Measurements from ENCODE around the gene PASK. TPM values are rescaled to one million over a fixed set of nuclear protein-coding genes. Genes with fewer than 3 reads are reported as not detected.

Gene PASK
- total RNA-seq, 2 experiments from 2014 or later = 62.9 to 88.1 TPM

DNA sequence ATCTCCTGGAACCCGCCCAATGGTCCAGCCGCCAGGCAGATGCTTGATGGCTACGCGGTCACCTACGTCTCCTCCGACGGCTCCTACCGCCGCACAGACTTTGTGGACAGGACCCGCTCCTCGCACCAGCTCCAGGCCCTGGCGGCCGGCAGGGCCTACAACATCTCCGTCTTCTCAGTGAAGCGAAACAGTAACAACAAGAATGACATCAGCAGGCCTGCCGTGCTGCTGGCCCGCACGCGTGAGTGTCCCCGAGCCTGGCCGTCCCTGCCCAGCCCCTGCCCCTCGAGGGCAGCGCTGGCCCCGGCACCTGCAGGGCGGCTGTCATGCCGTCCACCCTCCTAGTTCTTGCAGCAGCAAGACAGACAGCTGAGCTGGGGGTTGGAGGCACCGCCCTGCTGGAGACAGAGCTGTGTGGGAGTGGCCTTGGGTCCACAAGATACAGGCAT is 83.9 kb downstream of the PASK start:
- POLR2A ChIA-PET = no interaction called here
- no peaks in the 10 kb centered on the region for H3K4me1 Mint-ChIP-seq
- no peaks in the 10 kb centered on the region for H3K27me3 Mint-ChIP-seq
- CTCF ChIA-PET = interaction anchor here (0.6 kb wide), 1 partner anchor 626 kb away, joined by 3 read pairs; no protein-coding TSS in a partner anchor
- no peak overlapping the region for H3K27ac Mint-ChIP-seq
- DNase-seq (no peak), ATAC-seq (no peak)
- intact Hi-C loops (cut with DNase I, micrococcal nuclease) = no loop called here
- no peaks in the 10 kb centered on the region for H3K36me3 Mint-ChIP-seq (ENCODE audit: low read depth)
- no peaks in the 10 kb centered on the region for H3K9me3 Mint-ChIP-seq (ENCODE audit: low read depth)
- no peak overlapping the region for H3K4me3 Mint-ChIP-seq

DNA sequence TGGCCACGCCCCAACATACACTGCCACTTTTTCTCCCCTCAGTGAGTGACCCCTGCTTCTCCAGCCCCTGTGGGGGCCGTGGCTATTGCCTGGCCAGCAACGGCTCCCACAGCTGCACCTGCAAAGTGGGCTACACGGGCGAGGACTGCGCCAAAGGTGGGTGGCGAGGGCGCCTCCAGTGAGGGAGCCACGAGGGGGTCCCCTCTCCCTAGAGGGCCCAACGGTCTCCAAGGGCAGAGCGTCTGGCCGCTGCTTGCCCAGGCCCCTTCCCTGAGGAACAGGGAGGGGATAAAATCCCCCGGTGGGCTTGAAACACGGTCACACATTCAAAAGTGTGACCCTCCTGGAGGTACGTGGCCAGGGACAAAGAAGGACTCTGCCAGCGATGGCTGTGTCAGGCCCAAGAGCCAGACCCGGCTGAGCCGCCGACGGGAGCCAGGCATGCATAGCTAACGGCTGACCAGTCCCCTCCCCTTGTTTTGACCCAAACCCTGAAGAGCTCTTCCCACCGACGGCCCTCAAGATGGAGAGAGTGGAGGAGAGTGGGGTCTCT is 84.4 kb downstream of the PASK start:
- no peaks in the 10 kb centered on the region for H3K4me1 Mint-ChIP-seq
- intact Hi-C loops (cut with DNase I, micrococcal nuclease) = no loop called here

DNA sequence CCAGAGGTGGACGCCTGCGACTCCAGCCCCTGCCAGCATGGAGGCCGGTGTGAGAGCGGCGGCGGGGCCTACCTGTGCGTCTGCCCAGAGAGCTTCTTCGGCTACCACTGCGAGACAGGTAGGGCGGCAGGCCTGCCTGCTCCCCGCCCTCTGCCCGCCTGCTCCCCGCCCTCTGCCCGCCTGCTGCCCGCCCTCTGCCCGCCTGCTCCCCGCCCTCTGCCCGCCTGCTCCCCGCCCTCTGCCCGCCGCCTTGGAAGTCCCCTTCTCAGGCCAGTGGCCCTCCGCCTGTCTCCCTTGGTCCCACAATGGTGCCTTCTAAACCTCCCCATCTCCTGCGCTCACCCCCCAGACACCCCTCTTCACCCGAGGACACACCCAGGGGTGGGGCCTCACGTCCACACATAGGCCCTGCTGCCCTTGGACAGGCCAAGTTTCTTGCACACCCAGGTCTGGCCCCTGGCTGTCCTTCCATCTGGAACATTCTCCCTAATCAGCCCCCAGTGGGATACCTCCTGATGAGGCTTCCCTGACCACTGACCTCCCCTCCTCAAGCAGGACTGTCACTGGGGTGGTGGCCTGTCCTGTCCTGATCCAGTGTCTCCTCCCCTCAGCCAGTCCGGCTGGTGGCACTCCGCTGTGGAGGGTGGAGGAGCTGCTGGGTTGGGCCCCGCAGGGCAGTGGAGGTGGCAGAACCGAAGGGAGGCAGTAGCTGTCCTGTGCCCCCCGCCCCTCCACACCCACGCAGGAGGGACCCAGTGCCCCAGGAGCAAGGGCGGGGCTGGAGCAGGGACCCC is 85.1 kb downstream of the PASK start:
- H3K27ac Mint-ChIP-seq = no peak overlapping the region
- CTCF ChIA-PET = no interaction called here
- intact Hi-C loops (cut with DNase I, micrococcal nuclease) = no loop called here
- ATAC-seq (peak; percentile 78), DNase-seq (peak; percentile 63)
- no peak overlapping the region for H3K4me3 Mint-ChIP-seq
- H3K36me3 Mint-ChIP-seq (ENCODE audit: low read depth) = no peaks in the 10 kb centered on the region
- no peaks in the 10 kb centered on the region for H3K9me3 Mint-ChIP-seq (ENCODE audit: low read depth)
- H3K4me1 Mint-ChIP-seq = no peaks in the 10 kb centered on the region
- H3K27me3 Mint-ChIP-seq = no peaks in the 10 kb centered on the region
- POLR2A ChIA-PET = no interaction called here

More for the DNA sequence above, 84.4 kb downstream of the PASK start:
- Mint-ChIP-seq H3K27me3 (no peaks in the 10 kb centered on the region), H3K36me3 (ENCODE audit: low read depth) (no peaks in the 10 kb centered on the region), H3K27ac (no peak overlapping the region), H3K4me3 (no peak overlapping the region), H3K9me3 (ENCODE audit: low read depth) (no peaks in the 10 kb centered on the region)
- ATAC-seq = no peak
- ChIA-PET CTCF (no interaction called here), POLR2A (no interaction called here)
- no peak for DNase-seq

DNA sequence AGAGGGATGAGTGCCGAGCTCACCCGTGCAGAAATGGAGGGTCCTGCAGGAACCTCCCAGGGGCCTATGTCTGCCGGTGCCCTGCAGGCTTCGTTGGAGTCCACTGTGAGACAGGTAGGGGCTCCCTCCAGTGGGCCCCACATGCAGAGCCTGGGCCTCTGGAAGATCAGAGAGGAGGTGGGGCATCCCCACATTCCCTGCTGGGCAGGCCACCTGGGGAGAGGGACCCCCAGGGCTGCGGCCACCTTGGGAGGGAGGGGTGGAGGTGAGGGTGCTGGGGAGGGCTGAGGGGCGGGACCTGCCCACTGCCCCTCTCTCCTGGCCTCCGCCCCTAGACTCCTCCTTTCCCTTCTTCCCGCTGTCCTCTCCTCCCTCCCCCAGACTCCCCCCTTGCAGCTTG is 85.7 kb downstream of the PASK start:
- no peak overlapping the region for H3K27ac Mint-ChIP-seq
- ChIA-PET CTCF (no interaction called here), POLR2A (no interaction called here)
- H3K27me3 Mint-ChIP-seq = no peaks in the 10 kb centered on the region
- intact Hi-C loops (cut with DNase I, micrococcal nuclease) = no loop called here
- ATAC-seq (no peak), DNase-seq (no peak)
- no peaks in the 10 kb centered on the region for H3K36me3 Mint-ChIP-seq (ENCODE audit: low read depth)
- no peak overlapping the region for H3K4me3 Mint-ChIP-seq
- no peaks in the 10 kb centered on the region for H3K4me1 Mint-ChIP-seq
- H3K9me3 Mint-ChIP-seq (ENCODE audit: low read depth) = no peaks in the 10 kb centered on the region

DNA sequence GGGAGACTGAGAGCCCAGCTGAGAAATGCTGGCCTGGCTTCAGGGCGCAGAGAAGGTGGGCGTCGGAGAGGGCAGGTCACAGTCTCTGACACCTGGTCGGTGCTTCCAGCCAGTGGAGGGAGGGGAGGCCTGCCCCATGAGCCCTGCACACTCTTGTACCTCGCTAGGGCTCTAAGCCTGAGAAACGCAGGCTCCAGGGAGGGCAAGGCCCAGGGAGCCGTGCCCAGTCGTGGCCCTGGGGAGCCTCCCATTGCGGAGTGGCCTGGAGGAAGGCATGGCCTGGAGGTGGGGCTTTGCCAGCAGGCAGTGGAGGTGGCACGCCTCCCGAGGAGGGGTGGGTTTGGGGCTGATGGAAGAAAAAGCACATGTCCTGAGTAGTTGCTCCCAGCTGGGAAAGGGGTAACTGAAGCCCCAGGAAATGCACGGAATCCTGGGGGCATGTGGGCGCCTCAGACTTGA is 86.2 kb downstream of the PASK start:
- CTCF ChIA-PET = no interaction called here
- DNase-seq (no peak), ATAC-seq (no peak)
- Mint-ChIP-seq H3K27ac (no peak overlapping the region), H3K4me3 (no peak overlapping the region), H3K4me1 (no peaks in the 10 kb centered on the region), H3K9me3 (ENCODE audit: low read depth) (no peaks in the 10 kb centered on the region), H3K36me3 (ENCODE audit: low read depth) (no peaks in the 10 kb centered on the region), H3K27me3 (no peaks in the 10 kb centered on the region)
- intact Hi-C loops (cut with DNase I, micrococcal nuclease) = no loop called here
- POLR2A ChIA-PET = no interaction called here

DNA sequence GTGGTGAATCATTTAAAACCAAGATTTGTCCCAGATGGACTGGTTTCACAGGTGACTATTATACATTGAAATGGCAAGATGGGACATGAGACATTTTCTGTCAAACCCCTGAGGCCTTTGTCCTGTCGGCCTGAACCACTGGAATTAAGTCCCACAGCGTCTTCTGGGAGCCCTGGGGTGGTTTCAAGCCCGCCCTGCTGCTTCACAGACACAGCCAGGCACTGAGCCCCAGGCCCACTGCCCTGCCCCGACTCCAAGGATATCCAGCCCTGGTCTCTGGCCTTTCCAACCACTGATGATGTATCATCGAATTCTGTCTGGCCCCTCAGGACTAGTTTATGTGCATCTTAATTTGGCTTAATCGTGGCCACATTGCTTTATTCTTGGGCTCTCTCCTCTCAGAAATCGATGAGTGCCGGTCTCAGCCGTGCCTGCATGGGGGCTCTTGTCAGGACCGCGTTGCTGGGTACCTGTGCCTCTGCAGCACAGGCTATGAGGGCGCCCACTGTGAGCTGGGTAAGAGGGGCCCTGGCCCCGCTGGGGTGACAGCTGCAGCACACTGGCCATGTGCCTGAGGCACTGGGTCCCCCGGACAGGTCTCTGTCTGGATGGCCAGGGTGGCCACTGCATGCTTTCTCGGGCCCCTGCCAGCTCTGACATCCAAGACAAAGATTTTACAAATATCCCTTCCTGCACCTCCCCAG is 86.7 kb downstream of the PASK start:
- POLR2A ChIA-PET = no interaction called here
- no peak overlapping the region for H3K4me3 Mint-ChIP-seq
- CTCF ChIA-PET = no interaction called here
- no peaks in the 10 kb centered on the region for H3K36me3 Mint-ChIP-seq (ENCODE audit: low read depth)
- ATAC-seq (no peak), DNase-seq (no peak)
- no peaks in the 10 kb centered on the region for H3K27me3 Mint-ChIP-seq
- H3K4me1 Mint-ChIP-seq = peaks cover 3% of the 10 kb centered on the region
- no peaks in the 10 kb centered on the region for H3K9me3 Mint-ChIP-seq (ENCODE audit: low read depth)
- no peak overlapping the region for H3K27ac Mint-ChIP-seq
- intact Hi-C loops (cut with DNase I, micrococcal nuclease) = no loop called here

DNA sequence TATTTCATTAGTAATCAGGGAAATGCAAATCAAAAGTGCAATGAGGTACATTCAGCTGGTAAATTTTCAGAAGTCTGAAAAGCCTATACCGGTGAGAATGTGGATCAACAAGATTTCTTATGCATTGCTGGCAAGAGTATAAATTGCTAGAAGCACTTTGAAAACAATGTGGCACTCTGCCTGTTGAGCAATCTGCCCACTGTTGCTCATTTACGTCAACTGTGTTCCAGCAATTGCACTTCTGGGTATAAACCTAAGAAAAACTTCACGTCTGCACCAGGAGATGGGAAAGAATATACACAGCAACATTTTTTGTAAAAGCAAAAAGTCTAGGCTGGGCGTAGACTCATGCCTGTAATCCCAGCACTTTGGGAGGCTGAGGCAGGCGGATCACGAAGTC is 88.0 kb downstream of the PASK start:
- Mint-ChIP-seq H3K27ac (no peak overlapping the region), H3K36me3 (ENCODE audit: low read depth) (no peaks in the 10 kb centered on the region), H3K9me3 (ENCODE audit: low read depth) (no peaks in the 10 kb centered on the region), H3K27me3 (no peaks in the 10 kb centered on the region), H3K4me3 (no peak overlapping the region), H3K4me1 (peaks cover 3% of the 10 kb centered on the region)
- DNase-seq = no peak
- CTCF ChIA-PET = no interaction called here
- no peak for ATAC-seq
- intact Hi-C loops (cut with DNase I, micrococcal nuclease) = no loop called here
- POLR2A ChIA-PET = no interaction called here

Other genes with a start within 250 kb of the PASK start
- gene CROCC2, start 243.1 kb downstream of the PASK start, total RNA-seq = not detected
- under 1 TPM; 0.69 to 0.78 TPM for gene SNED1, start 150.9 kb downstream of the PASK start, total RNA-seq
- gene MTERF4, start 47.2 kb downstream of the PASK start, total RNA-seq = 10 to 100 TPM; 34.4 to 34.5 TPM
- gene PPP1R7, start 995 bp upstream of the PASK start, total RNA-seq = 100 to 1,000 TPM; 104 to 129 TPM
- 1 to 10 TPM; 2.1 to 2.4 TPM for gene ANO7, start 39.2 kb upstream of the PASK start, total RNA-seq
- gene HDLBP, start 166.2 kb upstream of the PASK start, total RNA-seq = 100 to 1,000 TPM; 259 to 348 TPM
- gene SEPTIN2, start 166.5 kb upstream of the PASK start, total RNA-seq = 100 to 1,000 TPM; 161 to 173 TPM
- gene FARP2, start 206.8 kb upstream of the PASK start, total RNA-seq = 10 to 100 TPM; 29.0 to 30.7 TPM

Data from activated CD4-positive, alpha-beta T cell treated with anti-CD3 and anti-CD28 coated beads for 36 hours (primary cell).